Stimulated activated CD4-positive, alpha-beta T cell treated with anti-CD3 and anti-CD28 coated beads, TNF-alpha, amount 100 ng/mL, for 4 hours (primary cell): Measurements from ENCODE around the gene TPRX2.
"Not testable (repeated sequence)": the region's sequence is repeated elsewhere in the genome, so short reads cannot be mapped to it uniquely, and the experiment has no call there.

ENCODE experiments used
- DNase-seq, 3 experiments: peaks; one replicate each; pipeline ENCODE4 v3.0.0-alpha.2; 2020; ENCODE audit warnings: low read depth in 3 of 3

The TPRX2 gene, protein sequence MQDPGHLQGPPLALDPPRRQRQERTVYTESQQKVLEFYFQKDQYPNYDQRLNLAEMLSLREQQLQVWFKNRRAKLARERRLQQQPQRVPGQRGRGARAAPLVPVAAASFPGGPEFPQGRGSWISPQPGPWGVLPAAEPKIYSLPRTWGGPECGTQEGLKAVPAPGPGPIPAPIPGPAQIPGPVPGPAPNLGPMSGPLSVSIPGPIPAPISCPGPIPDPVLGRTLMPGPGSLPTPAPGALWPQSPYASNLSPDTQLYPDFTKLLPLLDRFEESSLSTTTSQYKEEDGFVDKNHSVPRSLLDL

DNA sequence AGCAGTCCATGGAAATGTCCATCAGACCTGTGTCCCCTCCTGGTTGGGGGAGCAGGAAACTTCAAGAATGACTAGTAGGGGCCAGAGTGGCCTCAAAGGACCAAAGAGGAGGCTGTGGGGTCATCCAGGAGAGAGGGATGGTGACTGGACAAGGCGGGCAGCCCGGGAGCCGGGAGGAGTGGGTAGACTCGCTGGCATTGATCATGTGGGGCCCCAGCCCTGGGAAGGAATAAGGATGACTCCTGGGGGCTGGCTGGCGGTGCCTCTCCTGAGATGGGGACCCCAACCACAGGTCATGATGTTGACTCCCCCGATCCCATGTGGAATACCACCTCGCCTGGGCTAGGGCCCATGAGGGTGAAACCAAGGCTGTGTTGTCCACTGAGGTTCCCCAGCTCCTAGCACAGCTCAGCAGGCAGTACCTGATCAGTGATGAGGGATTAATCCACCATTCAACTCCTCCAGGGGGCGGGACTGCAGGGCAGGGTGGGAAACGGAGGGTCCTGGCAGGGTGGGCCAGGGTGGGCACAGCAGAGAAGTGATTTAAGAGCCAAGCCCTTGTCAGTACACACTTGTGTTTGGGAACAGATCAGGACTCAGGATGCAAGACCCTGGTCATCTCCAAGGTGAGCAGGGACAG is at the start of gene TPRX2:
Gene TPRX2, plus strand, starts transcription at position 590 of the 640 bp plus-strand sequence. Its CDS starts 12 bp downstream, at position 602.
- DNase-seq: not testable (repeated sequence)

DNA sequence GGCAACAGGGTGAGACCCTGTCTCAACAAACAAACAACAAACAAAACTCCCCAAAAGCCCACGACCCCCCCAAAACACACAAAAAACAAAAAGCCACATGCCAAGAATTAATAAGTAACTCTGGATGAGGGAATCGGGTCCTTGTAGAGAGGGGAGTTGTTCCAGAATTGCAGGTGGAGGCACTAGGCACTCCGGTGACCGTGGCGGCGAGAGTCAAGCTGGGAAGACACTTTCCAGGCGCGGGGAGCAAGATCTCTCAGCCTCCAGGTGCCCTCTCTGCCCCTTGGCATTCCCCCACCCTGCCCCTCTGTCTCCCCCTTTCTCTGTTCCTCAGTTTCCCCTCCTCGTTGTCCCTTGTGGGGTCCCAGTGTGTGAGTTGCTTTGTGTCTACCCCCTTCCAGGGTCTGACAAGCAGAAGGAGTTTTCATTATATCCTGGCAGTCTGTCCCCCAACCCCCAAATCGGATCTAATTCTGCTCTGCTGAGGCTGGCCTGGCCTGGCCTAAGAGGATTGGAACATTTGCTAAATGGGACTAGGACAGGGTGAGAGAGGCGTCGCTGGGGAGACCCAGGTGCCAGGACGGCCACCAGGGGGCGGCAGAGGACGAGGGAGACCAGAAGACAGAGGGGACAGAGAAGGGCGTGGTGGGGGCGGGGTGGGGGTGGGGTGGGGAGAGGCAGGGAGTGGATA is 45.6 kb upstream of the TPRX2 start:
- peak; percentile 50 to 72 (median 54) for DNase-seq

DNA sequence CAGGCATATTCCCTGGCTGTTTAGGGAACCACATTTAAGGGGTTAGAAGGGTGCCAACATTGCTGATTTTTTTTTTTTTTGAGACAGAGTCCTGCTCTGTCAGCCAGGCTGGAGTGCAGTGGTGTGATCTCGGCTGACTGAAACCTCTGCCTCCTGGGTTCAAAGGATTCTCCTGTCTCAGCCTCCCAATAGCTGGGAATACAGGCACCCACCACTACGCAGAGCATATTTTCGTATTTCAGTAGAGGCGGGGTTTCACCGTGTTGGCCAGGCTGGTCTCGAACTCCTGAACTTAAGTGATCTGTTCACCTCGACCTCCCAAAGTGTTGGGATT is 45.1 kb upstream of the TPRX2 start:
- DNase-seq: no peak

DNA sequence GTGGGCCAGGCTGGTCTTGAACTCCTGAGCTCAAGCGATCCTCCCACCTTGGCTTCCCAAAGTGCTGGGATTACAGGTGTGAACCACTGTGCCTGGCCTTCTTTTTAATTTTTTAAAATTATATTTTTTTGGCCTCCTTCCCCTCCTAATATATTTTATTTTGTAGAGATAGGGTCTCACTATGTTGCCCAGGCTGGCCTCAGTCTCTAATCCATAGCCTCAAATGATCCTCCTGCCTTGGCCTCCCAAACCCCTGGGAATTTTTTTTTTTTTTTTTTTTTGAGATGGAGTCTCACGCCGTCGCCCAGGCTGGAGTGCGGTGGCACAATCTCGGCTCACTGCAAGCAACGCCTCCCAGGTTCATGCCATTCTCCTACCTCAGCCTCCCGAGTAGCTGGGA is 42.8 kb upstream of the TPRX2 start:
- not testable (repeated sequence) for DNase-seq

DNA sequence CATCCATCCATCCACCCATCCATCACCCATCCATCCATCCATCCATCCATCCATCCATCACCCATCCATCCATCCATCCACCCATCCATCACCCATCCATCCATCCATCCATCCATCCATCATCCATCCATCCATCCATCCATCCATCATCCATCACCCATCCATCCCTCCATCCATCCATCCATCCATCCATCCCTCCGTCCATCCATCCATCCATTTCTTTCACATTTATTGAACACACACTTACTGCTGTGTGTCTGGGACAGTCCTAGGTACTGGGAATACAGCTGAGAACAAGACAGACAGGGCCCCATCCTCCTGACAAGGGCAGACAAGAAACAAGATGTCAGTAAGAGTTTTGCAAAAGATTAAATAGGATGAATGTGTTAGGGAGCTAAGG is 40.8 kb upstream of the TPRX2 start:
- DNase-seq: not testable (repeated sequence)

DNA sequence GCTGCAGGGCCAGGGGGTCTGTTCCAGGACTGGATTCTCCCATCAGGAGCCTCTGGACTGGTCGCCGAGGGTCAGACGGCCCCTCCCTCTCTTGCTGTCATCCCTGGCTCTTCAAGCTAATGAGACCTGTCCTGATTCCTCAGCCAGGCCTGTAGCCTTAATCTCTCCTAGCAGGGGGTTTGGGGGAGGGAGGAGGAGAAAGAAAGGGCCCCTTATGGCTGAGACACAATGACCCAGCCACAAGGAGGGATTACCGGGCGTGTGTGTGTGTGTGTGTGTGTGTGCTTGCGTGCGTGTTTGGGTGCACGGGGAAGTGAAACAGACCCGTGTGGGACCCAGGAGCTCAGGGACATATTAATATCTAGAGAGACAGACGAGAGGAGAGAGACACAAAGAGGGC is 39.2 kb upstream of the TPRX2 start:
- no peak for DNase-seq

DNA sequence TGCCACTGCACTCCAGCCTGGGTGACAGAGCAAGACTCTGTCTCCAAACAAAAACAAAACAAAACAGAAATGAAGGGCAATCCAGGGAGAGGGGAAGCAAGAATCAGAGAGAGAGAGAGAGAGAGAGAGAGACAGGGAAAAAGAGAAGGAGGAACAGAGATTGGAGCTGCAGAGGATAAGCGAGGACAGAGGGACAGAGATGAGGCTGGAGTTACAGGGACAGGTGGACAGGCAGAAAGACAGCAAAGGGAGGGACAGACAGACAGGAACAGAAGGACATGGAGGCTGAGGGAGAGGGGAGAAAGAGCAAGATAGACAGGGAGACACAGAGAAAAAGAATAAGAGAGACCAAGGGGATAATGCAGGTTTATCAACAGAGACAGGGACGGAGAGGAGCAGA is 38.6 kb upstream of the TPRX2 start:
- no peak for DNase-seq

DNA sequence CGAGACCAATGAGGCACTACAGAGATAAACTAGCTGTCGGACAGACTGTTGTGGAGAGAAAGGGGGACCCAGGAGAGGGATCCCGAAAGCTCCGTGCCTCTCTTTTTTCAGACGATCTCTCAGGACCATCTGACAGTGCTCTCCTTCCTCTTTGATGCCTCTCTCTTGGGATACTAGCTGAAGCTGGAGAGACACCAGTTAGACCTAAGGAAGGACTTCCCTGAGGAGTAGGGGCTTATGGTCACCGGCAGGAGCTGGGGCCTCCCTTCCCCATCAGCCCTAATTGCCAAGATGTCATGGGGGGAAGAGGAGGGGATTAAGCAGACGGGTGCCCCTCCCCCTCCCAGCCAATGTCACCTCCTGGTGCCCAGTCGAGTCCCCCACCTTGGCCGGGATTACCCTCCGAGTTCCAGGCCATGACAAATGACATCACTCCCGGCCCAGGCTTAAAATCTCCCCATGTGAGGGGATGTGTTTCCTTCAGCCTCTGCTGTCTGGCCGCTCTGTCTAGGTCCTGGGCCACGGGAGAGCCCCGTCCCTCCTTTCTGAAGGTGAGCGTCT is 37.5 kb upstream of the TPRX2 start, which contains the start of gene CRX:
Gene CRX, plus strand, starts transcription at position 478 of the 561 bp plus-strand sequence. CDS start 12,507 bp downstream, outside the sequence.
- DNase-seq: no peak

DNA sequence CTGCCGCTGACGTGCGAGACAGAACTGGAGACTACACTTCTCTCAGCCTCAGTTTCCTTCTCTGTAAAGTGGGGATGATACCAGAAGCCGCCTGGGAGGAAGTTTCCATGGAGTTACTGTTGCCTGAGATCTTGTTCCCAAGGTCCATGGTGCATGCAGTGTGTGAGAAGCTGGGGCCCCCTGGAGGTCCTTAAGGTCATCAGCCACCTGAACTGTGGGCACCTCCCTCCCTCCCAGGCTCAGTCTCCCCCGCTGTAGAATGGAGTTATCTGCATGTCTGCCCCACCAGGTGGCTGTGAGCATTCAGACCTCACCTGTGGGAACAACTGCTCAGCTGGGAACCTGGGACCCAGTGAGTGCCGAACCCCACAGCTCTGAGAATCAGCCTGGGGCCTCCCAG is 34.6 kb upstream of the TPRX2 start:
- no peak for DNase-seq

DNA sequence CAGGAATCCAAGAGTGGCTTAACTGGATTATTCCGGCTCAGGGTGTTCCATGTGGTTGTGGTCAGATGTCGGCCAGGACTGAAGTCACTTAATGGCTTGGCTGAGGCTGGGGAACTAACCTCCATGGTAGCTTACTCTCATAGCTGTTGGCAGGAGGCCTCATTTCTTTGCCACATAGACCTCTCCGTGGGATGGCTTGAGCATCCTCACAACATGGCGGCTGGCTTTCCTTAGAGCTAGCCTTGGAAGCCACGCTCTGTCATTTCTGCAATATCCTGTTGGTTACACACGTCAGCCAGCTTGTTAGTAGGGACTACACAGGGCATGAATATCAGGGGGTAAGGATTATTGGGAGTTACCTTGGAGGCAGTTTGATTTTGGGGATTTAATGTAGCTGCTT is 32.2 kb upstream of the TPRX2 start:
- no peak for DNase-seq

DNA sequence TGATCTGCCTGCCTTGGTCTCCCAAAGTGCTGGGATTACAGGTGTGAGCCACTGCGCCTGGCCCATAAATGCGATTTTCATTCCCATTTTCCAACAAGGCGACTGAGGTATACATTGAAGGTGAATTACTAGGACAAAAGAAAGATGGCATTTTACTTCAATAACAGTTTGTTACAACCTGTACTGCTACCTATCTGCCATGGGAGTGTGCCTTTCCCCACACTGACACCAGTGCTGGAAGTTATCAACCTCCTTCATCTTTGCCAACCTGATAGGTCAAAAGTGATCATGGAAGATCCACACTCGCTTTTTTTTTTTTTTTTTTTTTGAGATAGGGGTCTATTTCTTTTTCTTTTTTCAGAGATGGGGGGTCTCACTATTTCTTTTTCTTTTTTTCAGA is 26.3 kb upstream of the TPRX2 start:
- DNase-seq: no peak

DNA sequence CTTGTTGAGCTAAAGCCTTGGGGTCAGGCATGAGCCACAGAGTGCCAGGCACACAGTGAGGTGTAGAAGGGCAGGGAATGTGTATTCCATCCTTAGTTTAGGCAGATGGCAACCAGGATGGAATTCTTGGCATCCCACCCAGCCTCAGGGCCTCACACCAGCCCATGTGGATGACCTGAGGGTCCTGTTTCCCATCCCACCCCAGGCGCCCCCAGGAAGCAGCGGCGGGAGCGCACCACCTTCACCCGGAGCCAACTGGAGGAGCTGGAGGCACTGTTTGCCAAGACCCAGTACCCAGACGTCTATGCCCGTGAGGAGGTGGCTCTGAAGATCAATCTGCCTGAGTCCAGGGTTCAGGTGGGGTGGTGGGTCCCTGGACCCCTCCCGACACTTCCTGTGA is 23.0 kb upstream of the TPRX2 start:
- no peak for DNase-seq

DNA sequence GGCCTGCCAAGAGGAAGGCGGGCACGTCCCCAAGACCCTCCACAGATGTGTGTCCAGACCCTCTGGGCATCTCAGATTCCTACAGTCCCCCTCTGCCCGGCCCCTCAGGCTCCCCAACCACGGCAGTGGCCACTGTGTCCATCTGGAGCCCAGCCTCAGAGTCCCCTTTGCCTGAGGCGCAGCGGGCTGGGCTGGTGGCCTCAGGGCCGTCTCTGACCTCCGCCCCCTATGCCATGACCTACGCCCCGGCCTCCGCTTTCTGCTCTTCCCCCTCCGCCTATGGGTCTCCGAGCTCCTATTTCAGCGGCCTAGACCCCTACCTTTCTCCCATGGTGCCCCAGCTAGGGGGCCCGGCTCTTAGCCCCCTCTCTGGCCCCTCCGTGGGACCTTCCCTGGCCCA is 19.6 kb upstream of the TPRX2 start:
- DNase-seq: no peak

DNA sequence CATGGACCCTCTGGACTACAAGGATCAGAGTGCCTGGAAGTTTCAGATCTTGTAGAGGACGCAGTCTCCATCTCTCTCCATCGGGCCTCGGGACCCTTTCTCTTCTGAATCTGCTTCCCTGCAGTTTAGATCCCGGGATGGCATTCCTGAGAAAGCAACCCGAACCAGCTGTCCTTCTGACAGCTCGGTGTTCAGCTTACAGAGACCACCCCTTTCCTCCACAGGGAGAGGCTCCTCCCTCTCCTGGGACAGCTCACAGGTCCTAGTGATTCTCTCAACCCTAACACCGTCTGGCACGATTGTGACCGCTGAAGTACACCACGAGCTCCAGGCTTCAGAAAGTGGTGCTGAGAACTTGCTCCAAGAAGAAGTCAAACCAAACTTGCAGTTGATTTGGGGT is 19.1 kb upstream of the TPRX2 start:
- DNase-seq: no peak

DNA sequence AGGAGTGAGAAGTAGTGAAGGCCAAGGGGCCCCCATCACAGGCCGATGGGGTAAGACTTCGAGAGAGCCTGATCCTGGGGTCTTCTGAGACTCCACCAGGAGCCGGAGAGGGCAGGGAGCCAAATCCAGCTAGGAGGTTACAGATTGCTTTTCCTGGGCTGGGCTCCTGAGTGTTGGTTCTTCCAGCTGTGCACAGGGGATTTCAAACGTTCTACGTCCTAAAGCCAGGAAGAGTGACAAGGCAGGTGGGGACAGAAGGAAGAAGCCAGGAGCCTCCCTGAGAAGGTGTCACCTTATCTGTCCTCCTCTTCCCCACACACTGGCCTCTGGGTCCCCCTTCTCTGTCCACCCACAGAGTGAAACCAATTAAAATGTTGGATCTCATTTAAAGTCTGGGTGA is 16.1 kb upstream of the TPRX2 start:
- no peak for DNase-seq

DNA sequence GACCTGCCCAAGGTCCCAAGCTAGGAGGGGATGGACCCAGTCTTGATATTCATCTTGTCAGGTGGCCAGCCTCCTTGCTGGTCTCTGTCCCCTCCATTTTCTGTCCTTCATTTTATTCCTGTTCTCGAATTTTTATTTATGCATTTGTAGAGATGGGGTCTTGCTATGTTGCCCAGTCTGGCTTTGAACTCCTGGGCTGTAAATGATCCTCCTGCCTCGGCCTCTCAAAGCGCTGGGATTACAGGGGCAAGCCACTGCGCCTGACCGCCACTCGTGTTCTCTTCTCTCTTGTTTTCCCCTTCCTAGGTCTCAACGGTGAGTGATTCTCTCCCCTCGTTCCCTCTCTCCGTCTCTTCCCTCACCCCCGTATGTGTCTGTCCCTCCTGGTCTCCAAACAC is 10.6 kb upstream of the TPRX2 start:
- no peak for DNase-seq

DNA sequence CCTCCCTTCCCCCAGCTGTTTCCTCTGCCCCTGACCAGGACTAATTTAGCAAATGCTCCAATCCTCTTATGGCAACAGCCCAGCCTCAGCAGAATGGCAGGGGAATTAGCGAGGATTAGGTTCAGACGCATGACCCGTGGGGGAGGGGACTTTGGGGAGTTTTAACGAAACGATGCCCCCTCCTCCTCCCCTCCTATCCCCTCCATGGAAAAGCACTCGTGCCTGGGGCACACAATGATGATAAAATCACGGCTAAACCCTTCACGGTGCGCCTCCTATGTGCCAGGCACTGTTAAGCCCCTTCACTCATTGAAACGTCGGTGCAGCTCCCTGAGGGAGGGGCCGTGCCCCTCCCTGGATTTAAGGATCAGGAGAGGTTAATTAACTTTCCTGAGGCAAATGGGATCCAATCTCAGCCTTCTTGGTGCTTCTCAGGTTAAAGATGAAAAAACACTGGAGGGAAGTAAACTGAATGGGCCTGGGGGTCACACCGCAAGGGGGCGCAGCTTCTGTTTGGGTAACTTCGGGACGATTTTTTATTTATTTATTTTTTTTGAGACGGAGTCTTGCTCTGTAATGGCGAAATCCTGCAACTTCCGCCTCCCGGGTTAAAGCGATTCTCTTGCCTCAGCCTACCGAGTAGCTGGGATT is 10.1 kb upstream of the TPRX2 start:
- DNase-seq: no peak

DNA sequence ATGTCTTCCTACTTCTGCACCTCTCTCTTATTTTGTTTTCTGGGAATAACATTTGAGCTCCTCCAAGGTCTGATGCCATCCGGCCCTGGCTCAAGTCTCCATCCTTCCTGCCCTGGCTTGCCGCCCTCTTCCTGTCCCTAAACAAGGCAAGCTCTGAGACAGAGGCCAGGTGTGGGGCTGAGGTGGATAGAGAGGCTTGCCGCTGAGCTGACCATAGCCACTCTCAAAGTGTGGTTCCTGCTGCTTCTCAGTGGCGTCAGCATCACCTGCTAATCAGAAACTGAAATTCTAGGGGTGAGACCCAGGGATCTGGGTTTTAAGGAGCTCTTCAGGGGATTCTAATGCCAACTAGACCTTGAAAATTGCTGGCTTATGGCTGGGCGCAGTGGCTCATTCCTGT is 6.0 kb upstream of the TPRX2 start:
- no peak for DNase-seq

DNA sequence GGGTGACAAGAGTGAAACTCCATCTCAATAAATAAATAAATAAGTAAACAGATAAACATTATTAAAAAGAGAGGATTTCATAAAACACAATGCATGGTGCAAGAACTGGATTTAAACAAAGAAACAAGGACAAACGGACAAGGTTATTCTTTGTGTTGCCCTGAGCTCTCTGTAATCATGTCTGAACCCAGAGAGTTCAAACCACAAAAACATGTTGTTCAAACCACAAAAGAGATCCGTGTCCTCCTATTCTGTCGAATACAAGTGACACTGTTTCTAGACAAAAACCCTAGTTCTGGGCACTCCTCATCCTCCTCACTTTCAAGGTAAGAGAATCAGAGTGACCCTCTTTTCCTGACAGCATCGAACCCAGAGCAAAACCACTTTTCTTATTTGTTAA is 4.6 kb upstream of the TPRX2 start:
- DNase-seq: no peak

DNA sequence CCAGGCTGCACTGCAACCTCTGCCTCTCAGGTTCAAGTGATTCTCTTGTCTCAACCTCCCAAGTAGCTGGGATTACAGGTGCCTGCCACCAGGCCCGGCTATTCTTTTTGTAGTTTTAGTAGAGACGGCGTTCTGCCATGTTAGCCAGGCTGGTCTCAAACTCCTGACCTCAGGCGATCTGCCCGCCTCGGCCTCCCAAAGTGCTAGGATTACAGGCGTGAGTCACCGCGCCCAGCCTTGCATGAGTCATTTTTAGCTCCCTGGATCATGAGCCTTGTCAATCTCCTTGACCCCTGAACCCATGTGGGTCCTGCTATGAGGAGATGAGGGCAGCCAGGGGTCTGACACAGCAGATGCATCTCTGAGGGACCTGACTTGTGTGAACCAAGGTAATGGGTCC is 804 bp upstream of the TPRX2 start:
- not testable (repeated sequence) for DNase-seq

DNA sequence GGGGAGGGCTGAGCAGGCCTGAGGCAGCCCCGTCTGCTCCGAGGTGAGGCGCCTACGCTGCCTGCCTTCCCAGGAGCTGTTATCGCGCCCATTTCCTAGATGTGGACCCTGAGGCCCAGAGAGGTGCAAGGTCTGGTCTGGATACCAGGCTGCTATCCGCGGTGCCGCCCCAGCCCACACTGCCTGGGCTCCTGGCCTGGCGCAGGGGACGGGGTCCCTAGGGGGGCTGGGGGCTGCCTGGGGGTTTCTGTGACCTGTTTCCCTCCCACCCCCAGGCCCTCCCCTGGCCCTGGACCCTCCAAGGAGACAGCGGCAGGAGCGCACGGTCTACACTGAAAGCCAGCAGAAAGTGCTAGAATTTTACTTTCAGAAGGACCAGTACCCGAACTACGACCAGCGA is 803 bp downstream of the TPRX2 start:
- DNase-seq: not testable (repeated sequence)

DNA sequence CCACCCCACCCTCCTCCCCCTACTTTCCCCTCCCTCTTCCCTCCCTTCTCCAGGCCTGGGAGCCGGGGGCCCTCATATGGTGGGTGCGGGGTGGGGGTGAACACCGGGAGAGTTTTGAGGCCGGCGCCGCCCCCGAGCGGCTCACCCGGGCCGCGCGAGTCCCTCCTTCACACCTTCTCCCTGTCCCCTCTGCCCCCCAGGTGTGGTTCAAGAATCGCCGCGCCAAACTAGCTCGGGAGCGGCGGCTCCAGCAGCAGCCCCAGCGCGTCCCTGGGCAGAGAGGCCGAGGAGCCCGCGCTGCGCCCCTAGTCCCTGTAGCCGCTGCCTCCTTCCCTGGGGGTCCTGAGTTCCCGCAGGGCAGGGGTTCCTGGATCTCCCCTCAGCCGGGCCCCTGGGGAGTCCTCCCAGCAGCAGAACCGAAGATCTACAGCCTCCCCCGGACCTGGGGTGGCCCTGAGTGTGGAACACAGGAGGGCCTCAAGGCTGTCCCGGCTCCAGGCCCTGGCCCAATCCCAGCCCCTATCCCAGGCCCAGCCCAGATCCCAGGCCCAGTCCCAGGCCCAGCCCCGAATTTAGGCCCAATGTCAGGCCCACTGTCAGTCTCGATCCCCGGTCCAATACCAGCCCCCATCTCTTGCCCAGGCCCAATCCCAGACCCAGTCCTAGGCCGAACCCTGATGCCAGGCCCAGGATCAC is 1.7 kb downstream of the TPRX2 start:
- DNase-seq: no peak
